Colonic mucosa (tissue), 4 donors: ENCODE results near the gene SUGCT. TPM values are rescaled to one million over a fixed set of nuclear protein-coding genes. Genes with fewer than 3 reads are reported as not detected.

Experiments
- DNase-seq: peaks from one replicate; pipeline ENCODE4 v3.0.0-alpha.2; 2020
- H3K27ac ChIP-seq: fragments of 200-600 bp; one replicate; pipeline ENCODE4 v1.8.0; 2021
- H3K27me3 ChIP-seq: fragments of 200-600 bp; one replicate; pipeline ENCODE4 v1.8.0; 2021
- H3K36me3 ChIP-seq: fragments of 200-600 bp; one replicate; pipeline ENCODE4 v1.8.0; 2021
- H3K4me1 ChIP-seq: fragments of 200-600 bp; one replicate; pipeline ENCODE4 v1.8.0; 2021; ENCODE audit warnings: mild to moderate bottlenecking
- H3K4me3 ChIP-seq: fragments of 200-600 bp; one replicate; pipeline ENCODE4 v1.8.0; 2021
- H3K9ac ChIP-seq, 2 donors: one replicate each; pipeline ENCODE4 v1.7.0; 2013; ENCODE audit warnings: control low read depth in 2 of 2, low read depth in 2 of 2, low read length in 2 of 2
- H3K9me3 ChIP-seq: fragments of 200-600 bp; one replicate; pipeline ENCODE4 v1.8.0; 2021
- intact Hi-C: fragments of 100-400 bp; cut with DNase I; formaldehyde crosslinking; loops from one replicate; pipeline ENCODE4 v1.14.1; 2022
- total RNA-seq, 2 donors: library from RNA; stranded (reverse); fragmentation: NEBNext Ultra II Directional in 1 of 2; extraction: Animal tissue kit (Norgen Biotek cat#: 25700) in 1 of 2; gene quantifications; one replicate each; pipeline ENCODE4 v1.2.1, GENCODE V29; 2021
- TF ChIP-seq, protein P1 (sequence below): fragments of 200-600 bp; IDR thresholded peaks from one replicate; pipeline ENCODE4 v1.8.0; 2022; ENCODE audit warnings: antibody characterized with exemption, mild to moderate bottlenecking
- donor health status: healthy.
- donor health status: DM: no; HTN: no; CAD: no.
- donor health status: DM: no; HTN: no; CAD: no.

SUGCT gene
- total RNA-seq, 2 donors from 2014 or later: 3.6 to 15.1 TPM

DNA sequence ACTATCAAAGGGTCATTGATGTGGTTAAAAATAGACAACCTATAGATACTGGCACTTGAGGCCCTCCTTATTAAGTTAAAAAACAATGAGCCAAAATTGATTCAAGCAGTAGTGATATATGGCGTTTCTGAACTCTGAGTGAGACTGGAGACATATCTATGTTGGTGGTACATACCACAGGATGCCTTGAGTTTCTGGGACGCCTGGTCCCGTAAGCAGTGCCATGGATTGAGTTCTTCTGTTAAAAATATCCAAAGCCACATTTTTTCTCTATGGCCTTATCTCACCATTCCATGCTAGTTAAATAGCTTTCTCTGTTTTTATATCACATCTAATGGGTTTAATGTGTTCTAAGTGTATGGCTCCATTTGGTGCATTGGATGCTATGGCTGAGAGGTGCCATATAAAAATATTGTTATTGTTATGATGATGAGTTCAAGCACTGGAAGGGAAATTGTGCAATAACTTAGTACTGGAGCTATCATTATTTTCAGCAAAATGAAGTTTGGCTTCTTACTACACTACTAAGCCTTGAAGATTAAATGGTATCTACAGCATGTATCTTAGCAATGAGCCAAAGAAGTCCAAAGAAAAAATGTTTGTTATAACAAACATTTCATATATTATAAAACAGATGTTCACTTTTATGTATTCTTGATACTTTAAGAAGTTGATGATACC lies 713.9 kb downstream of the SUGCT start:
- Histone ChIP-seq H3K9me3 (no peaks in the 10 kb centered on the region), H3K4me1 (no peaks in the 10 kb centered on the region), H3K27me3 (no peaks in the 10 kb centered on the region), H3K9ac (no peak overlapping the region), H3K4me3 (no peak overlapping the region), H3K36me3 (no peaks in the 10 kb centered on the region), H3K27ac (no peak overlapping the region)
- TF ChIP-seq, protein P1, sequence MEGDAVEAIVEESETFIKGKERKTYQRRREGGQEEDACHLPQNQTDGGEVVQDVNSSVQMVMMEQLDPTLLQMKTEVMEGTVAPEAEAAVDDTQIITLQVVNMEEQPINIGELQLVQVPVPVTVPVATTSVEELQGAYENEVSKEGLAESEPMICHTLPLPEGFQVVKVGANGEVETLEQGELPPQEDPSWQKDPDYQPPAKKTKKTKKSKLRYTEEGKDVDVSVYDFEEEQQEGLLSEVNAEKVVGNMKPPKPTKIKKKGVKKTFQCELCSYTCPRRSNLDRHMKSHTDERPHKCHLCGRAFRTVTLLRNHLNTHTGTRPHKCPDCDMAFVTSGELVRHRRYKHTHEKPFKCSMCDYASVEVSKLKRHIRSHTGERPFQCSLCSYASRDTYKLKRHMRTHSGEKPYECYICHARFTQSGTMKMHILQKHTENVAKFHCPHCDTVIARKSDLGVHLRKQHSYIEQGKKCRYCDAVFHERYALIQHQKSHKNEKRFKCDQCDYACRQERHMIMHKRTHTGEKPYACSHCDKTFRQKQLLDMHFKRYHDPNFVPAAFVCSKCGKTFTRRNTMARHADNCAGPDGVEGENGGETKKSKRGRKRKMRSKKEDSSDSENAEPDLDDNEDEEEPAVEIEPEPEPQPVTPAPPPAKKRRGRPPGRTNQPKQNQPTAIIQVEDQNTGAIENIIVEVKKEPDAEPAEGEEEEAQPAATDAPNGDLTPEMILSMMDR: no peak
- no peak for DNase-seq
- intact Hi-C loops: no loop called here

DNA sequence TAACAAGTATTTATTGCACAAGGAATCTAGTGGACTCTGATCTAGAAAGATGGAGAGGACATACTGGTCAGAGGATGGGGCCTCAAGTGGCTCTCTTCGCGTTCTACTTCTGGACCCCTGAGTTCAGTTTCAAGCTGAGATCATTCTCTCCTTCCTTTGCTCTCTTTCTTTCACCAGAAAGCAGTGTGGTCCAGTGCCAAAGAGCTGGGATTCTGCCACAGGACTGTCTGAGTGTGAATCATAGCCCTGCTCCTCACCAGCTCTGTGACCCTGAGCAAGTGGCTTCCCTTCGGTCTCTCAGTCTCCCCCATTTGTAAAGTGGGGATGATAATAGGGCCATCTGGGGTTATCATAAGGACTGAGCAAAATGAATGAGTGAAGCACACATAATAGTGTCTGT lies 715.2 kb downstream of the SUGCT start:
- TF ChIP-seq, protein P1: no peak
- Histone ChIP-seq H3K27ac (no peak overlapping the region), H3K4me3 (no peak overlapping the region), H3K27me3 (no peaks in the 10 kb centered on the region), H3K4me1 (no peaks in the 10 kb centered on the region), H3K9ac (no peak overlapping the region), H3K9me3 (no peaks in the 10 kb centered on the region), H3K36me3 (no peaks in the 10 kb centered on the region)
- intact Hi-C loops: no loop called here
- DNase-seq: no peak

DNA sequence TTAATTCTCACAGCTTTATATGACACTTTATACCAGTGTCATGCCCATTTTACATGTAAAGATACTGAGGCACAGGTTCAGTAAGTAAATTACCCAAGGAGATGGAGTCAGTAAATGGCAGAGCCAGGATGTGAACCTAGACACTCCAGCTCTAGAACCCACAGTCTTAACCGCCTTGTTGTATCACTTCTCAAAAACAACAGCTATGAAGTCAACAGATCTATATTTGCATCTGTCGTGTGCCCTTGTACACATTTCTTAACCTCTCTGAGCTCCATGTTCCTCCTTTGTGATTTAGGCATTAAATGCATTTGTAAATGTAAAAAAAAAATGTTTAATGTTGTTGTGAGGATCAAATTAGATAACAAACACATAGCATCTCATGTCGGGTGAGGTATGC lies 716.2 kb downstream of the SUGCT start:
- DNase-seq: no peak
- no peak overlapping the region for H3K4me3 ChIP-seq
- no peak overlapping the region for H3K27ac ChIP-seq
- H3K4me1 ChIP-seq: no peaks in the 10 kb centered on the region
- intact Hi-C loops: no loop called here
- no peaks in the 10 kb centered on the region for H3K27me3 ChIP-seq
- H3K36me3 ChIP-seq: no peaks in the 10 kb centered on the region
- TF ChIP-seq, protein P1: no peak
- no peak overlapping the region for H3K9ac ChIP-seq
- H3K9me3 ChIP-seq: no peaks in the 10 kb centered on the region

DNA sequence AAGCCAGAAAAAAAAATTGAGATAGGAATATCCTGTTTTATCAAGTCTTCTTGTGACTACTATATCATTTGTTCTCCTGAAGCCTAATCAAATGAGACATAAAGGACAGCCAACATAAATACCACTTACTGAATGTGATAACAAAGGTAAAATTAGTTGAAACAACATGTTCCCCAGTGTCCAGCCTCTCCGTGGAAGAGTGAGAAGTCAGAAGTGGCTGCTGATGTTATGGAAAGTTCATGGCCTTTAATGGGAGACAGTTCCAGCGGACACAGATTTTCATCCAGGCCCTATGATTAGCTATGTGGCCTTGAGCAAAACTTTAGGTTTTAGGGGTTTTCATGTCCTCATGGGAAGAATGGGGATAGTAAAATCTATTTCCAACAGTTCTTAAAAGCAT lies 724.3 kb downstream of the SUGCT start:
- TF ChIP-seq, protein P1: no peak
- Histone ChIP-seq H3K4me3 (no peak overlapping the region), H3K9me3 (no peaks in the 10 kb centered on the region), H3K36me3 (no peaks in the 10 kb centered on the region), H3K9ac (no peak overlapping the region), H3K27ac (no peak overlapping the region), H3K27me3 (no peaks in the 10 kb centered on the region), H3K4me1 (no peaks in the 10 kb centered on the region)
- intact Hi-C loops: no loop called here
- DNase-seq: no peak

DNA sequence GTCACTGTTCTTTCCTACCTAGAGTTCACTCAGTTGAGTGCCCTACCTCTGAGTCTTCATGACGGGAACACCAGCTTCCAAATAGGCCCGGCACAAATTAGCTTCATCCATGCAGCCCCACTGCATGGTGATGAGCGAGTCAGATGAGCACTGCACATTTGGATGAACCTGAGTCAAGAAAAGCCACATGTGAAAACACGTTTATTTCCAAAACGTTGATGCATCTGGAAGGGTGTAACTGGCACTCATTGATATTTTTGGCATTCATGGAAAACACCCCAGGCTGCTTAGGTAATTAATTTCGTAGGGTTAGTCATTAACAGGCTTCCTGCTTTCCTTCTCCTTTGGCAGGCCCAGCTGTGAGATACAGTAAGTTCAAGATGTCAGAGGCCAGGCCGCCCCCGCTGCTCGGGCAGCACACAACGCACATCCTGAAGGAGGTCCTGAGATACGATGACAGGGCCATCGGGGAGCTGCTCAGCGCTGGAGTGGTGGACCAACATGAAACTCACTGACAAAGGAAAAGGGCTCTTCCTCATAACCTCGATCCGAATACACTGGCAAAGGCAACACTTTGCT lies 725.2 kb downstream of the SUGCT start:
- Histone ChIP-seq H3K27ac (no peak overlapping the region), H3K27me3 (no peaks in the 10 kb centered on the region), H3K9ac (no peak overlapping the region), H3K36me3 (no peaks in the 10 kb centered on the region), H3K9me3 (no peaks in the 10 kb centered on the region), H3K4me1 (no peaks in the 10 kb centered on the region), H3K4me3 (no peak overlapping the region)
- TF ChIP-seq, protein P1: no peak
- no peak for DNase-seq
- intact Hi-C loops: no loop called here
